Lower leg skin (tissue), 3 donors: ENCODE measurements around the gene VEGFC.

ENCODE experiments used
- POLR2A ChIP-seq, 2 donors: fragments of 450-650 bp; IDR thresholded peaks; one replicate each; pipeline ENCODE4 v1.6.1; 2016 to 2017; ENCODE audit warnings: antibody characterized with exemption in 2 of 2, mild to moderate bottlenecking in 1 of 2, moderate library complexity in 1 of 2
- TF ChIP-seq, protein P1 (sequence below), 3 donors: fragments of 450-650 bp; IDR thresholded peaks; one replicate each; pipeline ENCODE4 v1.5.1; 2016; ENCODE audit warnings: antibody characterized with exemption in 3 of 3, mild to moderate bottlenecking in 3 of 3, moderate library complexity in 2 of 3

DNA sequence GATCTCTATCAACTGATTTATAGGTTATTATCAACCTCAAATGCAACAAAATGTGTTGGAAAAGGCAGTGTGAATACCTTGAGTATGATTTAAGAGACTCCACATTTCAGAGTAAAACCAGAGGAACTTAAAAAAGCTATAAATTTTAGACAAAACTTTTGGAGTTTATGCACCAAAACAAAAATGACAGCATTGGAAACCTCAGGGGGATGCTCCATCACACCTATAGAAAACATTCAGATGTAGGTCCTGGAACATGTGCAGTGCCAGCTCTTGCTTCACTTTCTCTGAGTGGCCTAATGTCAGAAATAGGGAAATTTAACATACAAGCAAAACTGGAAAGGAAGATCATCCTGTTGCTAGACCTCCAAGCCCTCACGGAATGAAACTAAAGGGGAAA, 5.8 kb upstream of the VEGFC start:
- TF ChIP-seq, protein P1, sequence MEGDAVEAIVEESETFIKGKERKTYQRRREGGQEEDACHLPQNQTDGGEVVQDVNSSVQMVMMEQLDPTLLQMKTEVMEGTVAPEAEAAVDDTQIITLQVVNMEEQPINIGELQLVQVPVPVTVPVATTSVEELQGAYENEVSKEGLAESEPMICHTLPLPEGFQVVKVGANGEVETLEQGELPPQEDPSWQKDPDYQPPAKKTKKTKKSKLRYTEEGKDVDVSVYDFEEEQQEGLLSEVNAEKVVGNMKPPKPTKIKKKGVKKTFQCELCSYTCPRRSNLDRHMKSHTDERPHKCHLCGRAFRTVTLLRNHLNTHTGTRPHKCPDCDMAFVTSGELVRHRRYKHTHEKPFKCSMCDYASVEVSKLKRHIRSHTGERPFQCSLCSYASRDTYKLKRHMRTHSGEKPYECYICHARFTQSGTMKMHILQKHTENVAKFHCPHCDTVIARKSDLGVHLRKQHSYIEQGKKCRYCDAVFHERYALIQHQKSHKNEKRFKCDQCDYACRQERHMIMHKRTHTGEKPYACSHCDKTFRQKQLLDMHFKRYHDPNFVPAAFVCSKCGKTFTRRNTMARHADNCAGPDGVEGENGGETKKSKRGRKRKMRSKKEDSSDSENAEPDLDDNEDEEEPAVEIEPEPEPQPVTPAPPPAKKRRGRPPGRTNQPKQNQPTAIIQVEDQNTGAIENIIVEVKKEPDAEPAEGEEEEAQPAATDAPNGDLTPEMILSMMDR (IDR thresholded peaks at IDR 0.05) = no peak
- TF ChIP-seq POLR2A (IDR thresholded peaks at IDR 0.05) = no peak
